ENCODE measurements around the gene SPAG9. TPM values are rescaled to one million over a fixed set of nuclear protein-coding genes. Genes with fewer than 3 reads are reported as not detected.

Gene SPAG9
- total RNA-seq, 1 experiment from 2014 or later, result 54.3 TPM

- no peak overlapping the region for H3K27ac Mint-ChIP-seq
Measured at GRCh38 chr17:51132964-51133319, 12.3 kb upstream of the SPAG9 start.

More at GRCh38 chr17:51132964-51133319, 12.3 kb upstream of the SPAG9 start:
- H3K4ac ChIP-seq (ENCODE audit: low read depth, low read length), result no peak overlapping the region
- no peak for TF ChIP-seq CTCF (conservative IDR thresholded peaks at IDR 0.05)
- H4K8ac ChIP-seq (replicated peaks; ENCODE audit: insufficient read length, low read depth, low read length), result no peak overlapping the region
- H2AK5ac ChIP-seq (ENCODE audit: insufficient read length, low read length), result no peak overlapping the region
- no peak overlapping the region for H3K27ac ChIP-seq (ENCODE audit: insufficient read length, low read depth, low read length)
- H3K79me2 ChIP-seq (ENCODE audit: insufficient read depth, low read length), result no peaks in the 10 kb centered on the region
- H3K23ac ChIP-seq (ENCODE audit: insufficient read length, low read depth, low read length), result no peak overlapping the region
- H3K23me2 ChIP-seq (ENCODE audit: insufficient read length, low read depth, low read length, poor library complexity, severe bottlenecking), result no peaks in the 10 kb centered on the region
- H3K14ac ChIP-seq (ENCODE audit: insufficient read depth, low read length), result no peak overlapping the region
- Mint-ChIP-seq H3K36me3 (ENCODE audit: insufficient read depth in 1 of 3, low read depth in 3 of 3) (peaks cover 0 to 3% (median 0%) of the 10 kb centered on the region in 3 experiments; a peak in 1 of 7 replicates), H3K9me3 (peaks cover 3% of the 10 kb centered on the region in 2 experiments; a peak in 4 of 5 replicates), H3K27me3 (ENCODE audit: low read depth) (no peaks in the 10 kb centered on the region), H3K4me3 (no peak overlapping the region), H3K4me1 (peaks cover 0 to 2% of the 10 kb centered on the region in 2 experiments; a peak in 1 of 4 replicates)
- no peaks in the 10 kb centered on the region for H3K27me3 ChIP-seq (ENCODE audit: insufficient read depth, low read length)
- H4K20me1 ChIP-seq (ENCODE audit: control insufficient read depth, insufficient read depth, insufficient read length), result no peaks in the 10 kb centered on the region
- H3K9ac ChIP-seq (ENCODE audit: extremely low read depth, insufficient read length, low read length), result no peak overlapping the region
- no peak overlapping the region for H2BK20ac ChIP-seq (ENCODE audit: low read depth, low read length, poor library complexity, severe bottlenecking)
- no peak overlapping the region for H3T11ph ChIP-seq (ENCODE audit: low read length)
- DNase-seq, result no peak
- H2BK12ac ChIP-seq (ENCODE audit: insufficient read length, low read depth, low read length), result no peak overlapping the region
- no peak overlapping the region for H3K18ac ChIP-seq (ENCODE audit: insufficient read length, low read depth, low read length)
- H4K5ac ChIP-seq (ENCODE audit: insufficient read length, low read depth, low read length), result no peak overlapping the region
- H3K79me1 ChIP-seq (ENCODE audit: insufficient read depth, low read depth, low read length, poor library complexity, severe bottlenecking), result no peaks in the 10 kb centered on the region
- H2BK5ac ChIP-seq (ENCODE audit: insufficient read length, low read length), result no peak overlapping the region
- no peak overlapping the region for H2BK15ac ChIP-seq (ENCODE audit: low read depth, low read length)
- no peak overlapping the region for H2AFZ ChIP-seq (ENCODE audit: low read length)
- no peak overlapping the region for H3K56ac ChIP-seq (ENCODE audit: insufficient read length, low read depth, low read length)
- no peak overlapping the region for H2BK120ac ChIP-seq (ENCODE audit: low read depth, low read length, poor library complexity, severe bottlenecking)
- H3K9me3 ChIP-seq (ENCODE audit: control insufficient read depth, low read depth, low read length), result no peaks in the 10 kb centered on the region
- H3K4me2 ChIP-seq (ENCODE audit: insufficient read depth, insufficient read length, low read length), result no peak overlapping the region
- no peak overlapping the region for H4K91ac ChIP-seq (ENCODE audit: insufficient read length, low read depth, low read length)
- no peaks in the 10 kb centered on the region; the same call in 1 of the 2 replicates for H3K4me1 ChIP-seq (ENCODE audit: insufficient read depth, low read length)

All from H9 (cell line).